ENCODE results near the gene PRR5L.

DNA sequence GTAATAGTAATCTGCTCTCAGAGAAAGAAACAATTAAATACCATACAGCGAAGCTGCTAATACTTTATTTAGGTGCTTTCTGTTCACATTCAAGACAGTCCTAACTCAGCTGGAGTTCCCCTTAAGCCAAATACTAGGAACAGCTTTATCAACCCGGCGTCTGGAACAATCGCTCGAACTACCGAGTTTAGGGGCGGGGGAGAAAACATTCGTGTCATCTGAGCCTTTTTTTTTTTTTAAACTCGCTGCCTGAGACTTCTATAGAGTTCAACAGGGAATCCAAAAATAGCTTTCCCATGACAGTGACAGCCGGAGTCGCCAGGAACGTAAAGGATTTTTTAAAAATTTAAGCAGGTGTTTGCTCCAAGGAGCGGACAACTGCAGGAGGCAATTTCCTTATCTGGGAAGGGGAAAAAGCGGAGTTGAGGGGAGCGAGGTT lies 213.1 kb downstream of the PRR5L start:
- TF ChIP-seq CTCF (IDR thresholded peaks at IDR 0.05) (no peak), POLR2A (IDR thresholded peaks at IDR 0.05) (no peak)

Data from thyroid gland (tissue), 4 donors.